Naive thymus-derived CD8-positive, alpha-beta T cell (primary cell): ENCODE measurements around the gene GNAT1. TPM values are rescaled to one million over a fixed set of nuclear protein-coding genes. Genes with fewer than 3 reads are reported as not detected.
A peak's percentile ranks its signal among the peaks of the same experiment; 100 is the strongest.
"Not testable (repeated sequence)": the region's sequence is repeated elsewhere in the genome, so short reads cannot be mapped to it uniquely, and the experiment has no call there.

Source experiments
- ATAC-seq, 2 donors: fragments of 150-1000 bp; cut with Tn5 transposase in 1 of 2; sonication (Bioruptor Pico), chemical (Tn5 transposase) in 1 of 2; 1 replicate in 1 of 2; 2 replicates in 1 of 2; pipeline ENCODE4 v1.10.0; 2021; ENCODE audit warnings: mild to moderate bottlenecking in 2 of 2, moderate library complexity in 2 of 2
- POLR2A ChIA-PET: fragments of 350-600 bp; sonication (Branson Sonifier 250); formaldehyde crosslinking; loops from one replicate; lab custom pipeline; 2021; ENCODE audit warnings: antibody characterized with exemption; lab: Charles Lee
- DNase-seq, 10 donors: peaks; one replicate each; pipeline versions ENCODE4 v3.0.0 to v3.0.0-alpha.2; 2020 to 2022
- H3K27ac Mint-ChIP-seq, 10 donors: one replicate each; pipeline ENCODE4 v1.8.0; 2020 to 2022; ENCODE audit warnings: mild to moderate bottlenecking in 10 of 10, mixed read lengths in 10 of 10, moderate library complexity in 4 of 10, inconsistent platforms in 1 of 10
- H3K27me3 Mint-ChIP-seq, 5 donors: one replicate each; pipeline ENCODE4 v1.8.0; 2021 to 2022; ENCODE audit warnings: mixed read lengths in 5 of 5
- H3K36me3 Mint-ChIP-seq, 3 donors: one replicate each; pipeline ENCODE4 v1.8.0; 2020 to 2022; ENCODE audit warnings: mixed read lengths in 3 of 3, mild to moderate bottlenecking in 2 of 3, inconsistent platforms in 1 of 3
- H3K4me1 Mint-ChIP-seq, 4 donors: one replicate each; pipeline ENCODE4 v1.8.0; 2021 to 2022; ENCODE audit warnings: mixed read lengths in 4 of 4
- H3K4me3 Mint-ChIP-seq, 10 donors: one replicate each; pipeline ENCODE4 v1.8.0; 2020 to 2022; ENCODE audit warnings: mild to moderate bottlenecking in 10 of 10, mixed read lengths in 10 of 10, moderate library complexity in 6 of 10, inconsistent platforms in 1 of 10
- H3K9me3 Mint-ChIP-seq, 9 donors: one replicate each; pipeline ENCODE4 v1.8.0; 2020 to 2022; ENCODE audit warnings: mixed read lengths in 9 of 9, mild to moderate bottlenecking in 3 of 9, inconsistent platforms in 1 of 9, moderate library complexity in 1 of 9
- polyA plus RNA-seq, 3 donors: library from polyadenylated mRNA; unstranded; fragments of 300-500 nt; fragmentation: Illumina TruSeq; gene quantifications; one replicate each; pipeline ENCODE4 v1.2.3, GENCODE V29; 2021
- total RNA-seq, 8 experiments: library from RNA in 2 of 8; stranded (reverse) in 2 of 8; gene quantifications; one replicate each; pipeline ENCODE4 v1.2.3 and lab custom pipeline; 2021 to 2026

GNAT1 gene
- total and polyA plus RNA-seq, 5 experiments from 2014 or later = not detected

DNA sequence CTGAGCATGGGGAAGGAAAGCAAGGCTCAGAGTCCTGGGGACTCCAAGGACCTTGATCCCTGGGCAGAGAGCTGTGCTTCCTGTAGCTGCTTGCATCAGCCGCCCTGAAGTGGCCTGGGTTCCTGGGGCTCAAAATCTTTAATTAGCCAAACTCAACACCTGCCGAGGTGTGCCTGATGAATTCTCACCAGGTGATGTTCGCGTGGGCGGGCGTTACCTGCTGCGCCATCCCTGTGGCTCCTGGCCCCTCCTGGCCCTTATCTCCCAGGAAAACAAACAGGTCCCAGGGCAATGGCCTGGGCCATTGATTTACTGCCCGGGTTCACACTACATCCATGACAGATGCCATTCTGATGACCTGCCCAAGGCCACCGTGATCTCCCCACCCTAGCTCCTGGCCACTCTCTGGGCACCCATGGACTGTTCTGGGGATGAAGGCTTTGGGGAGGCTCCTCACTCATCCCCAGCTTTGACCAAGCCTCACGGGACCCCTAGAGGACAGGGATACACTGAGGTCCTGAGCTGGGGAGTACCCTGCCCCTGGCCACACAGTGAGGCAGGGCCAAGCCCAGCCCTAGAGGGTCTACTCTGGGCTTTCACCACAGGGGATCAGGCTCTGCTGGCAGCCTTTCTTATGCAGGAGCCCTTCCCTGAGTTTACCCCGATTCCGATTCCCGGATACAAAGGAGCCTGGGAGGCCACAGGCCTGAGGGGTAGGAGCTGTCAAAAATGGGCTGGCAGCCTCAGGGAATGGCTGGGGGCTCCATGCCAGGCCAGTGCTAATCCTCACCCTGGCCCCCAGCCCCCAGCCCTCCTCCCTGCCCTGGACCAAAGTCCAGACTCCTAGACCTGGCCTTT, 19.3 kb downstream of the GNAT1 start:
- Mint-ChIP-seq H3K4me1 (peaks cover 0 to 2% (median 0%) of the 10 kb centered on the region in 4 donors), H3K27me3 (peaks cover 0 to 15% (median 13%) of the 10 kb centered on the region in 5 donors), H3K4me3 (no peak overlapping the region), H3K27ac (no peak overlapping the region), H3K9me3 (no peaks in the 10 kb centered on the region), H3K36me3 (no peaks in the 10 kb centered on the region)
- DNase-seq = no peak
- no peak for ATAC-seq
- POLR2A ChIA-PET = no interaction called here

DNA sequence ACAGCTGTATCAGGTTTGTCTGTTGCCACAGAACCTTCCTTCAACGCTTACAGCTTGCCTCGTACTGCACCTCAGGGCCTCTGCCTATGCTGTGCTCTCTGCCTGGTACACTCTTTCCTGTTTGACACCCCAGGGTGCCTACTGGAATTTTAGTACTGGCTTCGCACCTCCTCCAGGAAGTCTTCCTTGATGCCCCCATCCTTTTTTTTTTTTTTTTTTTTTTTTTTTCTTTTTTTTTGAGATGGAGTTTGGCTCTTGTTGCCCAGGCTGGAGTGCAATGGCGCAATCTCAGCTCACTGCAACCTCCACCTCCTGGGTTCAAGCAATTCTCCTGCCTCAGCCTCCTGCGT, 19.9 kb downstream of the GNAT1 start:
- H3K4me1 Mint-ChIP-seq, H3K4me3 Mint-ChIP-seq, POLR2A ChIA-PET, H3K9me3 Mint-ChIP-seq, H3K36me3 Mint-ChIP-seq, DNase-seq, ATAC-seq, H3K27ac Mint-ChIP-seq: not testable (repeated sequence)
- H3K27me3 Mint-ChIP-seq = peaks cover 0 to 12% (median 10%) of the 10 kb centered on the region in 5 donors

DNA sequence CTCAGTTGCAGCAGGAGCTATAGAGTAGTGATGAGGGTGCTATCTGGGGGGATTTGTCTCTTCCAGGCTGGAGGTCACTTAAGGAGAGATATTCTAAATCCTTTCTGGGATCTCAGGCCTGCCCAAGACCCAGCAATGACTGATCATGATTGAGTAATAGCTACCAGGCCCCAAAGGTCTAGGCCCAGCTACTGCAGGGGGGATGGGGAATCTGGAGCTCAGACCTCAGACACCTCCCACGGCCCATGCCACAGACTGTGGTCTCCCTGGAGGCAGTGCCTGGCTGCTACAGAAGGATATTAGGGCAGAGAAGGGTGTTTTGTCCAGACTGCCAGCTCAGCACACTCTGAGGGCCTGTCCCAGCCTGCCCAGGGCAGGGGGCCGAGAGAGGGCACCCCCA, 20.5 kb downstream of the GNAT1 start:
- no peak overlapping the region for H3K27ac Mint-ChIP-seq
- H3K27me3 Mint-ChIP-seq = peaks cover 0 to 6% (median 5%) of the 10 kb centered on the region in 5 donors
- no peaks in the 10 kb centered on the region for H3K9me3 Mint-ChIP-seq
- peaks cover 0 to 2% (median 0%) of the 10 kb centered on the region in 4 donors for H3K4me1 Mint-ChIP-seq
- POLR2A ChIA-PET = interaction anchor here (0.7 kb wide), 1 partner anchor 48 kb away, joined by 4 read pairs; no protein-coding TSS in a partner anchor
- H3K4me3 Mint-ChIP-seq = no peak overlapping the region
- no peaks in the 10 kb centered on the region for H3K36me3 Mint-ChIP-seq
- DNase-seq (no peak), ATAC-seq (no peak)

DNA sequence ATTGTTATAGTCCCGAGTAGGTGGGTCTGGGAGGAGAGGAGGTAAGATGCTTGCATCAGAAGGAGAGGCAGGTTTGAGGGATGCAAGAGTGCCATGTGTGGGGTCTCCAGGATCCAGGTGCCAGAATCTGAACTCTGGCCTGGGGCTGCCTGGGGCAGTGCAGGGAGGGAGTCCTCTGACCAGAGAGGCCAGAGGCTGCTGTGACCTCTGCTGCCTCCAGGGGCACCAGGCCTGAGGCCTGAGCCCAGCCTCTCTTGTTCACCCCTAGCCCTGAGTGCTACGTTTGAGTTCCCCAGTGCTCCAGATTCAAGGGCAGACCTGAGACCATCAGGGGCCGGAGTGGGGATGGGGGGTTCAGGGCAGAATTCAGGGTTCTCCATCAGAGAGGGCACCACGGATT, 21.1 kb downstream of the GNAT1 start:
- POLR2A ChIA-PET = no interaction called here
- ATAC-seq (no peak), DNase-seq (no peak)
- Mint-ChIP-seq H3K9me3 (no peaks in the 10 kb centered on the region), H3K4me3 (no peak overlapping the region), H3K27ac (no peak overlapping the region), H3K36me3 (no peaks in the 10 kb centered on the region), H3K4me1 (peaks cover 0 to 2% (median 0%) of the 10 kb centered on the region in 4 donors), H3K27me3 (peaks cover 0 to 6% (median 4%) of the 10 kb centered on the region in 5 donors)

DNA sequence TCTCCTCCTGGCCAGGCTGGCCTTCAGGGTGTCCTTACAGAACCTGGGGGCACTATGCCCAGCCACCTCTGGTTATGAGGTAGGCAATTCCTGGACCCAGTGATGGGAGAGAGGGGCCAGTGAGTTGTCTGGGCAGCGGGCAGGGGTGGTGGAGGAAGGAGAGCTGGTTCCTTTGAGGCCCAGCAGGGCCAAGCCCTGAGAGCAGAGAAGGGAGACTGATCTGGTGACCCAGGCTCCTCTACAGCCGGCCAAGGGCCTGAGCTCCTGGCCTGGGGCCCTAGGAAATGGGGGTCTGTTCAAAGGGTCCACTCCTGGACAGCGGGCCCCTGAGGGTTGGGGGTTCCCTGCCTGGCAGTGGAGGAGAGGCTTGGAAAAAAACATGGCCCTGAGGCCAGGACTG, 21.6 kb downstream of the GNAT1 start:
- no peak overlapping the region for H3K27ac Mint-ChIP-seq
- H3K36me3 Mint-ChIP-seq = no peaks in the 10 kb centered on the region
- peaks cover 0 to 6% (median 4%) of the 10 kb centered on the region in 5 donors for H3K27me3 Mint-ChIP-seq
- H3K4me3 Mint-ChIP-seq = no peak overlapping the region
- POLR2A ChIA-PET = no interaction called here
- DNase-seq = no peak
- no peaks in the 10 kb centered on the region for H3K9me3 Mint-ChIP-seq
- peaks cover 0 to 2% (median 0%) of the 10 kb centered on the region in 4 donors for H3K4me1 Mint-ChIP-seq
- no peak for ATAC-seq

DNA sequence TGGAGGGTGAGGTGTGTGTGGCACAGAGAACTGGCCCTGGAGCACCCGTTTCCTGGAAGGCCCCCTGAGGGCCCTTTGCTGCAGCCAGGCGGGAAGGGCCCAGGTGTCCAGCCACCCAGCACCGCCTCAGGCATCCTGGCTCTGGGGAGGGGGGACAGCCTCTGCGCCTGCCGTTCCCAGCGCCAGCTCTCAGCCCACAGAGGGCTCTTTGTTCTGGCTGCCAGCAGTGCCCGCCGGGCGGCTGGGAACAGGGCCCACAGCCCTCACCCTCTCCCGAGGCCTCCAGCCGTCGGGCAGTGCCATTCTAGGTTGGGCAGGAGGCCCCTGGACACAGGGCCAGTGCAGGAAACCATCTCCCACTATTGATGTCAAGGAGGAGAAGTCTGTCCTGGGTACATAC, 22.0 kb downstream of the GNAT1 start:
- DNase-seq = no peak
- POLR2A ChIA-PET = no interaction called here
- Mint-ChIP-seq H3K36me3 (no peaks in the 10 kb centered on the region), H3K4me3 (no peak overlapping the region), H3K27ac (no peak overlapping the region), H3K9me3 (no peaks in the 10 kb centered on the region), H3K4me1 (peaks cover 0 to 2% (median 0%) of the 10 kb centered on the region in 4 donors), H3K27me3 (peaks cover 0 to 6% (median 4%) of the 10 kb centered on the region in 5 donors)
- ATAC-seq = no peak

DNA sequence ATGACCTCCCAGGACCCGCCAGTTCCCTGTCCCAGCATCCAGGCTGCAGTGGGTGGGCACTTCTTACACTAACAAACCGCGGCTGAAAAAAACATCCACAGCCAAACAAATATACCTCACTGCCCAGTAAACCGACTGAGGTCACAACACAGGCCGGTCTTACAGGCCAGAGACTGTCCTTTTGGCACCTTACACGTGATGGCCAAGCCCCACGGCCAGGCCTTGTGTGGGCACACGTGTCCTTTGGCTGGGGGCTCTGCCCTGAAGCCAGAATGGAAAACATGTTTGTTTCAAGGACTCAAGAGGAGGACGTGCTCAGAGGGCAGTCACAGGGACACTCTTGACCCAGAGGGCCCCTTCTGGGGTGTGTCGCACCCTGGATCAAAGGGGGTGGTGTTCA, 23.4 kb downstream of the GNAT1 start:
- POLR2A ChIA-PET = no interaction called here
- Mint-ChIP-seq H3K9me3 (no peaks in the 10 kb centered on the region), H3K36me3 (no peaks in the 10 kb centered on the region), H3K4me1 (no peaks in the 10 kb centered on the region), H3K4me3 (no peak overlapping the region), H3K27me3 (no peaks in the 10 kb centered on the region), H3K27ac (no peak overlapping the region)
- ATAC-seq (no peak), DNase-seq (no peak)

DNA sequence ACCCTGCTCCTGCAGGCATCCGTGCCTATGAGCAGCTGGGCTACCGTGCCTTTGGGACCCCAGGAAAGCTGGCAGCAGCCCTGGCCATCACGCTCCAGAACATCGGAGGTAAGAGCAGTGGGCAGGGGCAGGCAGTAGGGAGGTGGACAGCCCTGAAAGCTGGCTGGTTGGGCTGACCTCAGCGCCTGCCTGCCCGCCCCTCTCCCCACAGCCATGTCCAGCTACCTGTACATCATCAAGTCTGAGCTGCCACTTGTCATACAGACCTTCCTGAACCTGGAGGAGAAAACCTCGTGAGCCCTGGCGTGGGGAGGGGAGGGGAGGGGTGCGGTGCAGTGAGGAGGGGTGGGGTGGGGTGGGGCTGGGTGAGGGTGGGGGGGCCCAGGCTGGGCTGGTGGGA, 24.1 kb downstream of the GNAT1 start:
- Mint-ChIP-seq H3K9me3 (no peaks in the 10 kb centered on the region), H3K36me3 (no peaks in the 10 kb centered on the region), H3K27me3 (no peaks in the 10 kb centered on the region), H3K27ac (peak overlapping the region in 1 of 10 donors; percentile 24), H3K4me3 (no peak overlapping the region), H3K4me1 (no peaks in the 10 kb centered on the region)
- DNase-seq = no peak
- no peak for ATAC-seq
- POLR2A ChIA-PET = no interaction called here

DNA sequence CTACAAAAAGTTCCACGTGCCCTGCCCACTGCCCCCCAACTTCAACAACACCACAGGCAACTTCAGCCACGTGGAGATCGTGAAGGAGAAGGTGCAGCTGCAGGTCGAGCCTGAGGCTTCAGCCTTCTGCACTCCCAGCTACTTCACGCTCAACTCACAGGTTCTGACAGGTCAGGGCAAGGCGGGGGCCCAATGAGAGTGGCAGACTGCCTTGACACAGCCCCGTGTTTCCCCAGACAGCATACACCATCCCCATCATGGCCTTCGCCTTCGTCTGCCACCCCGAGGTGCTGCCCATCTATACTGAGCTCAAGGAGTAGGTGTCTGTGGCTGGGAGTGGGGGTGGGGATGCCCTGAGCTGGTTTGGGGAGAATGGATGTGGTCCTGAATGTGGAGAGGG, 26.3 kb downstream of the GNAT1 start:
- no peak for DNase-seq
- no peaks in the 10 kb centered on the region for H3K36me3 Mint-ChIP-seq
- H3K4me1 Mint-ChIP-seq = no peaks in the 10 kb centered on the region
- POLR2A ChIA-PET = no interaction called here
- no peaks in the 10 kb centered on the region for H3K9me3 Mint-ChIP-seq
- H3K27ac Mint-ChIP-seq = no peak overlapping the region
- ATAC-seq = no peak
- no peak overlapping the region for H3K4me3 Mint-ChIP-seq
- H3K27me3 Mint-ChIP-seq = no peaks in the 10 kb centered on the region

DNA sequence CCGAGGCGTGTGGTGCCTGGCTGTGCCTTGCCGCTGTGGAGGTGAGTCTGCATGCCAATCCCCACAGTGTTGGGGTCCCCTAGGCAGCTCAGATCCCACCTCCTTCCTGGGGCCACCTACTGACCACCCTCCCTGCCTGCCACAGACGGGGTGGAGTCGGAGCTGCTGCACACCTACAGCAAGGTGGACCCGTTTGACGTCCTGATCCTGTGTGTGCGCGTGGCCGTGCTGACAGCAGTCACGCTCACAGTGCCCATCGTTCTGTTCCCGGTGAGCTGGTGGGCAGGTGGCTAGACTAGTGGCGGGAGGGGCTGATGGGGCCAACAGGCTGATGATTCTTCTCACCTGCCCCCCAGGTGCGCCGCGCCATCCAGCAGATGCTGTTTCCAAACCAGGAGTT, 27.0 kb downstream of the GNAT1 start:
- no peaks in the 10 kb centered on the region for H3K9me3 Mint-ChIP-seq
- DNase-seq (no peak), ATAC-seq (no peak)
- POLR2A ChIA-PET = interaction anchor here (1.1 kb wide), 1 partner anchor 23 kb away, joined by 3 read pairs; no protein-coding TSS in a partner anchor
- no peak overlapping the region for H3K27ac Mint-ChIP-seq
- no peaks in the 10 kb centered on the region for H3K36me3 Mint-ChIP-seq
- no peak overlapping the region for H3K4me3 Mint-ChIP-seq
- no peaks in the 10 kb centered on the region for H3K4me1 Mint-ChIP-seq
- H3K27me3 Mint-ChIP-seq = no peaks in the 10 kb centered on the region

DNA sequence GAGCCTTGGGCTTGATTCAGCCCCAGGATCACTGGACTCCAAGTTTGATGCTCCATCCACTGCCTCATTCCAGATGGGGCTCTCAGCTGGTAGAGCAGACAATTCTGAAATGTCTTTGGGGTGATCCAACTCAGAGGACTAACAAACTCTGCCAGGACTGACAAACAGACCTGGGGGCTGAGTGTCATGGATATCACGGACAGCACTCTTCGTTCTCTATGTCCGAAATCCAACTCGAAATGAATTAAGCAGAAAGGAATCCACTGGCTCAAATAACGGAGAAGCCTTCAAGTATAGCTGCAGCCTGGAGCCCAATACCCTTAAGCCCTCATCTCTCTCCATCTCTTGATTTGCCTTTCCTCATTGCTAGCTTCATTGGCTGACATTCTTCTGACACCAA, 27.9 kb downstream of the GNAT1 start:
- Mint-ChIP-seq H3K9me3 (no peaks in the 10 kb centered on the region), H3K27ac (no peak overlapping the region), H3K36me3 (no peaks in the 10 kb centered on the region), H3K4me1 (no peaks in the 10 kb centered on the region), H3K4me3 (no peak overlapping the region), H3K27me3 (peaks cover 0 to 3% (median 0%) of the 10 kb centered on the region in 5 donors)
- DNase-seq = no peak
- ATAC-seq = no peak
- POLR2A ChIA-PET = interaction anchor here (1.1 kb wide), 1 partner anchor 24 kb away, joined by 3 read pairs; no protein-coding TSS in a partner anchor

DNA sequence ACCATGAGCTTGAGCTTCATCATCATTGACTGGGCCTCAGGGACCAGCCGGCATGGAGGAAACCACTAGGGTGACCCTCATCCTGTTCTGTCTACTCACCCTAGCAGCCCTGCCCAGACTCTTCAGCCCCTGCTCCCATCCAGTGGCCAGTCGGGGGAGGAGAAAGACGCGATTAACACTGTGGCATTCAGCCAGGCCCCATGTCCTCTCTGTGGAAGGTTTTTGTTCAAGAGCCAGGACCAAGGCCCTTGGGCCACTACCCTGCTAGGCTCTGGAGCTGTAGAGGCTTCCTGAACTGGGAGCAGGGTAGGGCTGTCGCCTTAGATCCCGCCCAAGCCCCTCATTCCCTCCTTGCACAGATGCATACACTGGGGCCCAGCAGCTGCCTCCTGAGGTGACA, 28.7 kb downstream of the GNAT1 start:
- DNase-seq = no peak
- H3K4me1 Mint-ChIP-seq = peaks cover 0 to 4% (median 1%) of the 10 kb centered on the region in 4 donors
- no peaks in the 10 kb centered on the region for H3K9me3 Mint-ChIP-seq
- ATAC-seq = no peak
- no peak overlapping the region for H3K4me3 Mint-ChIP-seq
- no peak overlapping the region for H3K27ac Mint-ChIP-seq
- no peaks in the 10 kb centered on the region for H3K36me3 Mint-ChIP-seq
- H3K27me3 Mint-ChIP-seq = peaks cover 0 to 3% (median 0%) of the 10 kb centered on the region in 5 donors
- POLR2A ChIA-PET = no interaction called here

DNA sequence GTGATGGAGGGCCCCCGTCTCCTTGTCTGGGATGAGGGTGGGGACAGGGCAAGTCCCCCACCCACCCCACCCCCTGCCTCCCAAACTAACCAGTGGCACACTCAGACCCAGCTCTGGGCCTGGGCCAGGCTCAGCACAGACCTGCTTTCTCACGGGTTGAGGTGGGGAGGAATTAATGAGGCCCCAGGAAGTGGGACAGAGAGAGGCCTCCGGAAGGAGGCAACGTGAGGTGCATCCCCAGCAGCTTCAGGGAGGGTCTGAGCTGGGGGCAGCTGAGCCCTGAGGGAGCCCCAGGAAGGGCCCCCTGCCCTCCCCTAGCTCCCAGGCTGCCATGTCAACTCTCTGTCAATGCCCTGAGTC, 29.6 kb downstream of the GNAT1 start:
- Mint-ChIP-seq H3K27me3 (peaks cover 0 to 3% (median 0%) of the 10 kb centered on the region in 5 donors), H3K36me3 (no peaks in the 10 kb centered on the region), H3K4me3 (no peak overlapping the region), H3K9me3 (no peaks in the 10 kb centered on the region), H3K27ac (no peak overlapping the region), H3K4me1 (peaks cover 2 to 8% (median 6%) of the 10 kb centered on the region in 4 donors)
- DNase-seq (no peak), ATAC-seq (no peak)
- POLR2A ChIA-PET = interaction anchor here (0.5 kb wide), 1 partner anchor 129 kb away, joined by 4 read pairs; no protein-coding TSS in a partner anchor
